Activated CD4-positive, alpha-beta T cell treated with anti-CD3 and anti-CD28 coated beads, Interleukin-2, amount 50 U/mL, for 1 hour (primary cell): ENCODE measurements around the gene GPR37.
A peak's percentile ranks its signal among the peaks of the same experiment; 100 is the strongest.

Source experiments
- DNase-seq: peaks from one replicate; pipeline ENCODE4 v3.0.0-alpha.2; 2020

The GPR37 gene

DNA sequence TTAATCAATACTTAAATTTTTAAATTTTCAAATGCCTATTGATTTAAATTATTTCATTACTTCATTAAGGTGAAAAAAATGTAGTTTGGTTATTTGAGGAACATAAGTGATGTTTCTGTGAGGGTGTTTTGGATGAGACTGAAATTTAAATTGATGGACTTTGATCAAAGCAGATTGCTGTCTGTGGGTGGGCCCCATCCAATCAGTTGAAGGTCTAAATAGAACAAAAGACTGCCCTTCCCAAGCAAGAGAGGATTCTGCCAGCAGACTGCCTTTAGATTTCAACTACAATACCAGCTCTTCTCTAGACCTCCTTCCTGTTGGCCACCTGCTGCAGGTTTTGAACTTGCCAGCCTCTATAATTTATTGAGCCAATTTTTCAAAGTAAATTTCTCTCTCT lies 14.5 kb upstream of the GPR37 start:
- no peak for DNase-seq

DNA sequence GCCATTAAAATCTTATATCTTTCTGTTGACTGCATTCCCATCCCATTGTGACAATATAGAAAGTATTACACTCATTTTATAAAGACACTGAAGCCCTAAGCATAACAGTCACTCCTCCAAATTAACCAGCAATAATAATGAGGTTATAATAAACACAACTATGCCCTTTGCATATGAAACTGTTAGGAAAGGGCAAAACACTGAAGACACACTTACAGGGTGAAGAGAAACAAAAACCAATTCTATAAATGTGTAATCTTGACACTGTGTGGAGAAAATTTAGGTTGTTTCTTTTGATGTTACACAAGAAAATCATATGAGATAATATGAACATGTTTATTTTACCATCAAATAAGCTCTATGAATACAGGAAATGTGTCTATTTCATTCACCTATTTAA lies 14.0 kb upstream of the GPR37 start:
- no peak for DNase-seq

DNA sequence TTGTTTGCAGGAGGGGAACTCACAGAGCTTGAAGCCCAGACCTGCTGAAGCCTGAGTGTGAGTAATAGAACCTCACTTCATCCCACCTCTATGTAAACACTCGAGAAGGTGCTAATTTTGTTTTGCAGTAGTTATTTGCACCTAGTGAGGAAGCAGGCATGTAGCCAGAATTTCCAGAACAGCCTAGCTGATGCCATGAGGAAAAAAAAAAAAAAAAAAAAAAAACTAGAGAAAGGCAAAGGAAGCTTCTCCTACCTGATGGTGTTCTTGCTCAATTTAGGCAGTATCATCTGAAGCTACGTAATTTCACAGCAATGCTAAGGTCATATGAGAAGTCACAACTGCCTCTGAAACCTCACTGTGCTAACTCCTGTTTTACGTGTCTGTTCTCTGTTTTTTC lies 13.6 kb upstream of the GPR37 start:
- DNase-seq: no peak

DNA sequence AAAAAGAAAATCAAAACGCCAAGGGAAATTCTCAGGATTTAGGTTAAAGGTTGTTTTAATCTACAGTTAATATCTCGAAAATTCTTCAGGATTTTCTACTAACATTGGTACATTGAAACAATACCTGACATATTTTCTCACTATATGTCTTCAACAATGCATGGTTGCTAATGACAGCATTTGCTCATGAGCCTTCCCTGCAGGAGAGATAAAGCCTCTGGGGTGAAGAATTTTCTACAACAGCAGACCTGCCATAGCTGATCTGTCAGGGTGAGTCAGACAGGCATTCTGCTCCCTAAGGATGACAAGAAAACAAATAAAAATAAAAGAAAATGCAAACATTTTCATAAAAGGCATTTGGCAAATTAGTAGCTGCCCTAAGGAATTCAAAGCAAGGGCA lies 11.7 kb upstream of the GPR37 start:
- DNase-seq: no peak

DNA sequence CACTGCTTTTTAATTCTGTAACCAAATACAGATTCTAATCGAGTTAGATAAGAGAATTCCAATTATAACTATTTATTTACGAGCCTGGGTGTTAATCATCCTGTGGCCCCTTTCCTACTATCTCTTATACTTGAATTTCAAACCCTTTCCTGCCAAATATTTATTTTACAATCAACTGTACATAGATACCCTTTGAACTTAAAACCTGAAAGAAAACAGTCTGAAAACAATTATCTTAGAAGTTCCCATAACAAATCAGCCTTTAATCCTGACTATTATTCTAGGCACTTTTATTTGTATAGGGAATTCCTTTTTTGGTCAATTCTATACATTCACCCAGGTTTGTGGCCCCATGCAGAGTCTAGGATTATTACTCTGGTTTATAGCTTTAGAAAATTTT lies 10.6 kb upstream of the GPR37 start:
- DNase-seq: no peak

DNA sequence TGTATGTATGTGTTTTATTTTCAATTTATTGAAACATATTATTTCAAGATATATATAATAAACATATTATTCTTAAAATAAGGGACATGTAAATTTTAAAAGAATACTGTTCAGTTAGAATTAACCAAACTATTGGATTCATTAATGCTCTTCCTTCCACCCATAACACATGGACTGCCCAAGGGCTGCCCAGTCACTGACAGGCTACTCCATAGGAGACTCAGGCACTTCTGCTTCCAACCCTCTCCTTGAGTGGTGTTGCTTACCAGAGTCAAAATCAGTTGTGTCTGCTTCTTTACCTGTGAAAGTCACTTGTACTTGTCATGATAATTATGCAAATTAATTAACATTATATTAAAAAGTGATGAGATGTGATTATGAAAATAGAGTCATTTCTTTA lies 9.8 kb upstream of the GPR37 start:
- no peak for DNase-seq

DNA sequence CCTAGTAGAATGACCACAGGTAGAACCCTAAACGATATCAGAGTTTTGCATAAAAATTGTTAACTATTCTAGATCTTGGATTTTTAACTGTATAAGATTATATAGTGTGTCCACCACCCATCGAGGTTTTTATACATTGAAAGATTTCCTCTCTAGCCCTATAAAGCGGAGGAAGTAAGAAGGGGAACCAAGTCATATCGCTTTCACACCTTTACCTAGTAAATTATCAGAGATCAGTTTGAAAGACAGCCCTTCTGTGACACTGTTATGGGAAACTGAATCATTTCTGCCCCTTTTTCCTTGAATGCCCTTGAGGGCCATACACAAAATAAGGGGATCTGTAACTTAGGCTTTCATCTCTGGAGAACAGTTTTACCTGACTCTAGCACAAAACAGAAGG lies 8.3 kb upstream of the GPR37 start:
- DNase-seq: no peak

DNA sequence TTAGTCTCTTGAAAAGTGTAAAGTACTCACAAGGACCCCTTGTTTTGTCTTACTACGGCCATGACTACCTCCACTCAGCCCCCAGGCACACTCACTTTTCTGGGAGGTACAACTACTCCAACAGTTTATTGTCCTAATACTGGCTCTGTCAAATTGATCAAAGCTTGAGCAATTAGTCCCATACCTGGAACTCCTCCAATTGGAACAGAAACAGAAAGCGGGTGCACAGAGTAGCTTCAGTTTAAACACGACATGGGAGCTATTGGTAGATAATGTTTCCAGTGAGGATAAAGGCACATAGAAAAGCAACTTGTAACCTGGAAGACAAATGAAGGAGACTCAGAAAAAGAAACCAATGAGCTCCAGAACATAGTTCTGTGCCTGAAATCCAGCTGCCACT lies 7.7 kb upstream of the GPR37 start:
- no peak for DNase-seq

DNA sequence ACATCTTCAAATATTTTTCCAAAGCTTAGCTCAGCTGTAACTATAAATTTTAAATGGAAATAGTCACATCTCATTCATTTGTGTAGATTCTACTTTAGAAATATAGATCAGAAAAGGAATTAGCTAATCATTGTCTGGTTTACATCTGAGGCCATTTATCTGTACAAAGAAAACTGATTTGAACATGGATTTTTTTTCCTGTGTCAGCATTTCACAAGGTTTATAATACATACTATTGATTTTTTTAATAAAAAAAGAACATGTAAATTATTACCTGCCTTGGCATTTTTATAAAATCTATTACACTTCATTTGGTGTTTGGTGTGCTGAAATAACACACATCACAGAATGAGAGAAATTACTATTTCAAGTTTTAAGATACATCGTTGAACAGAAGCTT lies 3.5 kb upstream of the GPR37 start:
- DNase-seq: no peak

DNA sequence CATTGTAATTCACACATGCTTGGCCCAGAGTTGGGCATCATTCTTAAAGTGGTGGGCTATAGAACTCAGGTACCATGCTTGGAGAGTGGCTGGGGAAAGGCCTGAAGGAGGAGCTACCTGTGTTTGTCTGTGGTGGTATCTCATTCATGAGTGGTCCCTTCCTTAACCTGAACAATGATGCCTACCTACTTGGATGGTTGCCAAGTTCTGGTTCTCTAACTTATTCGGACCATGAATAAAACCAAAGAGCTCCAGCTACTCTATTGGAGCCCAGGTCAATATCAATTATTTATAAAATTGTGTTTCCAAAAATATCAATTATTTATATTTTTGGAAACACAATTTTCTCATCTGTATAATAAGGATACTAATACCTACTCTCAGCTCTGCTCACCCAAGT lies 2.9 kb upstream of the GPR37 start:
- DNase-seq: no peak

DNA sequence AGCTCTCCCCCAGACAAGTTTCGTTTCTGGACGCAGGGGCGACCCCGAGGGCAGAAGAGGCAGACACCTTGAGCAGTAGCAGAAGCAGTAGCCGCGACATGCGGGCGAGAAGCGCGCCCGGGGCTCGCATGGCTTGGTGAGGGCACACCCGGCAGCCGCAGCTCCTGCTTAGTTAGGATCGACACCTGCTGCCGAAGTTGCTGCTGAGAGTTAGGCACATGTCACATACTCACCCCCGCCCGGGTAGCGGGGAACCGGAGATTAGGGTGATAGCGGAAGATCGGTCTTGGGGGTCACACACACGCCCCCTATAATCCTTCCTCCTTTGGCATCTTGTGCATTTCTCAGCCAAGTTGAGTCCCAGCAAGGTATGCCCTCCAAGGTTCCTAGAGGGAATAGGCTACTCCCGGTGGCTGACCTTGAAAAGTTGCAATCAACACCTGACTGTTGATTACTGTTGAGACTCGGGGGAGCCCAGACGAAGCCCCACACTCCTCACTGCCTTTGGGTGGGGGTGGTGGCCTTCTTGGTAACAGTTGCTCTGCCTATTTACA lies 668 bp downstream of the GPR37 start:
- peak; percentile 6 for DNase-seq

DNA sequence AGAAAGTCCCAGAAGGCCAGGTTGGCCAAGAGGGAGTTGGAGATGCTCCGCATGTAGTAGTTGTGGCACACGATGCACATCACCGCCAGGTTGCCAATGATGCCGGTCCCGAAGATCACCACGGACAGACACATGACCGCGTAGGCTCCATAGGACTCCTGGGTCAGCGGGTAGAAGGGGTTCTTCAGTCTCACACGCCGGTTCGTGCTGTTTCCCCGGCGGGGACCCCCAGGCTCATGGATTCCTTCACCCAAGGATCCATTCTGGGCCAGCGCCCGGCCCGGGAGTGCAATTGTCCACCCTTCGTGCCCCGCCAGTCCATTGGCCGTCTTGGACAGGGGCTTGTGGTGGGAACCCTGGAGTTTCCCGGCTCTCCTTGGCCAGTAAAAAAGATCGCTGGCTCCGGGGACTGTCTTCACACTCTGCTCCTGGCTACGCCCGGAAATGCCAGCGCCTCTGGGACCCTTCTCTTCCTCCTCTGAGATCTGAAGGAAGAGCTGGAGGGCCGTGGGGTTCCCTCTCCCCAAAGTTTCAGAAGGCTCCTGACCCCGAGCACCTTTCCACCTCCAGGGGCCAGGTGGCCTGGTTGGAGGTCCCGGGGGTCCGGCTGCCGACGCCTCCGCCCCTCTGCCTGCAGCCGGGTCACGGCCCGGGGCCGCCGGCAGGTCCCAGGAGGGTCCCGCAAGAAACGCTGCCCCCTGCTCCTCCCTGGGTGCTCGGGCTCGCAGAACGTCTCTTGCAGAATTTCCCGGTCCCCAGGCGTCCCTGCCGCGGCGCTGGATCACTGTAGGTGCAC lies 1.3 kb downstream of the GPR37 start:
- DNase-seq: no peak

DNA sequence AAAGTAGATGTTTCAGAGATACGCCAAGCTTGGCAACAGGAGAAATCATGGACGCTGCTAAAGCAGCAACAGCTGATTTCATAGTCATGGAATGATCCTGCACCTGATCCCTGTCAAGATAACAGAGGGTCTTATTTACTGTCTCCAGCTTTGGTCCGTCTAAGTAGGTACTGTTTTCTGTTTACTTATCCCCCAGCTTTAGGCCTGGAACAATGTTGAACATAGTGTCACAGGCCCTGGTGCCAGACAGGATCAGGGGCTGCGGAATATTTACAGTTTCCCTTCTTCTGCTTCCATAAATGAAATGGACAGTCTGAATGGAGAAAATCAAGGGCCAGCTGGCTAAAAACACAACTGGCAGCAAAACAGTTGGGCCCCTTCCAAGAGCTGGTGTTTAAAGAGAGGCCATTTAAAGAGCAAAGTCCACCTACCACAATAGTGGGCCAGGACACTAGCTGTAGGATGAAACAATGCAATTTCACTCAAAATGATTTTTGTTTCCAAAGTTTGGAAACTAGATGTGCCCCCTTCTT lies 2.9 kb downstream of the GPR37 start:
- no peak for DNase-seq

DNA sequence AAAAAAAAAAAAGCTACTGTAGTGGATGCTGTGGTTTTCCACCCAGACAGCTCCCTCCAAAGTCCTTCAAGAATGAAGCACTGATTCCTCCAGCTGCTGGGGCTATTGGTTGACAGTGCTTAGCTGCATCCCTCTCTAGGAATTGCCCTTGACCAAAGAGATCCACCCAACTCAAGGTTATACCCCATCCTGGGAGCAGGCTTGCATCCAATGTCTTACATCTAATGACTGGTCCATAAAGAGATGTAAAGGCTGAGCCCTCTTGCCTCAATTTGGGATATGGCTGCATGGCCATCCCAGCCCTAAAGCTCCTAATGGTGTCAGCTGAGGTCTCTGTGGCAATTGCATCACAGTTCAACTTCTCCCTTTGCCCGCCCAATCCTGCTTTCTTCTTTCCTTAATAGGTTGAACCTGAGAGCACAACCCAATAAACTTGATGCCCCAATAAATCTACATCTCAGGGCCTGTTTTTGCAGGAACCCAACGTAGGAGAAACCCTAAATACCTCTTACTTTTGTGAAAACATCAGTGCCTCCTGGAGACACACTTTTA lies 4.4 kb downstream of the GPR37 start:
- no peak for DNase-seq

DNA sequence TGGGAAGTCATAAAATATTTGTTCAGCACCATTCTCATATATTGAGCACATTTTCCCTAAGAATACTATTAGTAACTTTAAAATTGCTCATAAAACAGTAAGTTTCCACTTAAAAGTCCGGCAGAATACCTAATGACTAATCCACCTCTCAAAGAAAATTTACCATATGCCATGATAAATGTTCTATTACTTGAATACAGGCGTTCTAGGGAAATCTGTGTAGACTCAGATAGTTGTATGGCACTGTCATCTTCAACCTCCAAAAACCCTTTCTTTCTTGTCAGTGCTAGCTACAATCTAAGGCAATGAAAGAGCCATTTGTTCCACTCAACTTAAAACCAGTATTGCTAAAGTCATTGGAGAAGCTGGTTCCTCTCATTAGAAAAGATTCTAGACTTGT lies 7.3 kb downstream of the GPR37 start:
- DNase-seq: no peak

DNA sequence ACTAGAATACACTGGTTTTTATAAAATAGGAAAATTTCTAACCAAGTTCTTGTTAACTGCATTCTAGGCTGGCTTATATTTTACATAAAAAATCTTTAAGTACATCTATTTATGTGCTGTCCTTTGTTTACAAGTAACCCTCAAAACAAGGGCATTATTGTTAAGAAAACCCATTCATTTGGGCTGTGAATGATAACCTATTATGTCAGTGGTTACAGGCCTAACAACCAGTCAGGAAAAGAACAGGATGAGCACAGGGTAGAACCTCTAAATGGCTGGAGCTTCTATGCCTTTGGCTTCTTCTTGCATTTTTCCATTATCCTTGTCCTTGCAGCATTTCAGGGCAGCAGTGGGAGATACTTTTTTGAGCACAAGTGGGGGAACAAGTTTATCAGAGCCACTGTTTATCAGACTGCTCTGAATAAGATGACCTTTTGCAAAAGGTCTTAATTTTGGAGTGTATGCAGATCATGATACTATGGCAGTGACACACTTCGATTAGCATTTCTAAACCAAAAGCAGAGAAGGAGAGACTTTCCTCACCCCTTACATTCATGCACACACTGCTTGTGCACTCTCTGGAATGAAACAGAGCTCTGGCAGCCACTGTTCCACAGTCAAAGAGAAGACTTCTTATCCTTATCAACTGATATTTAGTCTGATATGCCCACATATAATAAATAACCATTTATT lies 10.9 kb downstream of the GPR37 start:
- DNase-seq: no peak

DNA sequence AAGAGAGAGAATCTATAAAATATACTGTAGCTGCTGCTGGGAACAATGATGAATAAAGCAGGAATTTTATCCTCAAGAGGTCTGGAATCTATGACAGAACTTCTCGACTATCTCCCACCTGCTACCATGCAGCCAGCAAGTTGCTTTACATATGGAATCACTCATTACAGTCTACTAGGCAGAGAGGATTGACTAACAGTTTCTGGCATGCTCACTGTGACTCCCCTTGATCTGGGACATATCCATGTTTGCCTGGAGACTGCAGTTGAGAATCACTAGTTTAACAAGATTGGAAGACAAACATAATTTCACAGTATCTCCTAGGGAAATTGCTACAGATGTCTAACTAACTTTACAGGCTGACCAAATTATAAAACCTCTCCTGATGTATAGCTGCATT lies 13.3 kb downstream of the GPR37 start:
- DNase-seq: no peak

DNA sequence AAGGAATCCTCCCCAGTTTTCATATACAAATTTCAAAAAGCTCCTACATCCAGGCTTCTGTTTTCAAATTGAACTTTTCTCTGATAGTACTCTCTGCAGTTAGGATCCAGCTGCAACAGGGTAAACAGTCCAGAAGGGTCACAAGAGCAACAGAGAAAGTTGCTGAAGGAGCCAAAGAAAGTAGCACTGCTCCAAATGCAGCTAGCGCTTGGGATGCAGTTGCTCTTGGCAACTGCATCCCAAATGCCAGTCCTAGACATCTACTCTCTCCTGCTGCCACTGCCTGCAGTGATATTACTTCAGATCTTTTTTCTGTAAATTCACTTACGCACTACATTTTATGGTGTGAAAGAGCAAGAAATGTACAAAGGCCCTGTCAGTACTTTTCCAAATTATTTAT lies 14.6 kb downstream of the GPR37 start:
- DNase-seq: no peak

DNA sequence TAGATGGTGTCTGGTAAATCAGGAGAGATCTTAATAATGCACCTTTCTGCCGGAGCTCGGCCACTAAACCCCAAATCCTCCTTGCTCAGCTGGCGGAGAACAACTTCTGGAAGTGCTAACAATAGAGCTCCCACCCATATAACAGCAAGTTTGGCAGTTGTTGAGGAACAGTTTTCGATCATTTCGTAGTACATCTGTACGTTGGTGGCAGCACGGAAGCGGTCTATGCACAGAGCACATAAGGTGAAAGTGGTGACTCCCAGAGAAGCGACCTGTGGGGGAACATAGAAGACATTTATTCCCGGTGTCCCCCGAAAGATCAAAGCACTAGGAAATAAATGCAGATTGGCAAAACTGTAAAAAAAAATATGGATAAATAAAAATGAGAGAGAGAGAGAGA lies 18.5 kb downstream of the GPR37 start:
- no peak for DNase-seq

DNA sequence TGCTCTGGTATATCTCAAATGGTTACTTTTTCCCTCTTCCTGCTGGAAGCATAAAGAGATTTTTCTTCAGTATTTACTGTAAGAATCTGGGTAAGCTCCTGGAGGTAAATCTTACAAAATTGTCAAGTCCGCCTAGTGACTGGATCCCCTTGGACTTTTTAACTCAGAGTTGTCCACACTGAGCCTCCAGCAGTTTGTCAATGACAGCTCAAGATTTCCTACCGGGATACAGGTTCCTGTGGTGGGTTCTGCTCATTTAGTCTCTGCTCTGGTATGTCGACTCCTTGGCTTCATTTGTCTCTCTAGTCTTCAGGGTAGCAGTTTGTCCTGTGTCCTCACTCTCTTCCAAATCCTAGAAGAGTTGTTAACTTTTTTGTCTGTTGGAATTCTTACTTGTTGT lies 27.0 kb downstream of the GPR37 start:
- DNase-seq: no peak

DNA sequence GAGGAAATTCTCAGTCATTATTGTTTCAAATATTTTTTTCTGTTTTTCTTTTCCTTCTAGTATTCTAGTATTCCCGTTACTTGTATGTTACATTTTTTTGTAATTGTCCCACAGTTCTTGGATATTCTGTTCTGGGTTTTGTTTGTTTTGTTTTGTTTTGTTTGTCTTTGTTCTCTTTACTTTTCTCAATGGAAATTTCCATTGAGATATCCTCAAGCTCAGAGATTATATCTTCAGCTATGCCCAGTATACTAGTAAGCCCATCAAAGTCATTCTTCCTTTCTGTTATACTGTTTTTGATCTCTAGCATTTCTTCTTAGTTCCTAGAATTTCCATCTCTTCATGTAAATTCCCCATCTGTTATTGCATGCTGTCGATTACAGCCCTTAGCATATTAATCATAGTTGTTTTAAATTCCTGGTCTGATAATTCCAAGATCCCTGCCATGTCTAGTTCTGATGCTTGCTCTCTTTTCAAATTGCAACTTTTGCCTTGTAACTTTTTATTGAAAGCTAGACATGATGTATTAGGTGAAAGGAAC lies 27.8 kb downstream of the GPR37 start:
- no peak for DNase-seq

DNA sequence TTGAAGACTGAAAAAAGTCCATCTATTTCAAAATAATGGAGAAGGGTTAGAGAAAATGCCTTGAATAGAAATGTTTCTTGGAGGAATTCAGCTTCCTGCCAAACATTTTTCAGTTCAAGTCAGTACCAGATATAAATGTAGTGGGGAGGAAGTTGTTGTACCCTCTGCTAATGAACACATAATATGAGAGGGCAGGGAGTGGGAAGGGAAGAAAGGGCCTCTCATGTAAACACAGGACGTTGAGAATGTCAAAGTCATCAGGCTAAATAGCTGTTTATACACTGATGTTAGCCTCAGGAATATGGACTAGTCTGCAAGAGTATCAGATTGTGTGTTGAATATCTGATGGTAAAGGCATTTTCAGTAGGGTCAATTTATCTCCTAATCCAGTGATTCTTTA lies 37.0 kb downstream of the GPR37 start:
- no peak for DNase-seq

DNA sequence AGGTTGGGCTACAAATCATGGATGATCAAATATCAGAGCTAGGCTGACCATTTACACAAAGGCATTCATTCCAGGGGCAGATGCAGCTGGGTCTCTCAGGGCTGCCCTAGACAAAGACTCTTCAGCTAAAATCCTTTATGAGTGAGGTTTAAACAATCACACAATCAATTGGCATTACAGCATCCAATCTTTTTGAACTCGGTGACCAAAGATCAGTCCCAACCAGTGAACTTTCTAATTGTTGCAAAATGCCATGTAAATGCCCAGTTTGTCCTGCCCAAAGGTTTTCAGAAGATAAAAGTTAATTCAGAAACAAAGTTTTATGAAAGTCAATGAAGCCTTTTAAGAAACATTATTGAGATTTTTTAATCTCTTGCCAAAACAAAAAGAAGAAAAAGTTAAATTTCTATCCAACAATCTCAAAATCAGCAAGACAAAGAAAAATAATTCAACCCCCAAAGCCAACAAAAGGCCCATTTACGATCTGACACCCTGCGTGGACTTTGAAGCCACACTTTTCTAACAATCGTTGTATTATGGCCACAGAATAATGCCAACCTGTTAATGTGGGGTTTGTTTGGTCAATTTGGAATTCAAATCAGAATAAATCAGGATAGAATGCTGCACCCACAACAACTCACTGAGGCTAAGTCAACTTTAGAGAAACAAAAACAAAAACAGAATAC lies 40.9 kb downstream of the GPR37 start:
- DNase-seq: no peak
